PC-3 (cell line): ENCODE results near the gene NTNG1. TPM values are rescaled to one million over a fixed set of nuclear protein-coding genes. Genes with fewer than 3 reads are reported as not detected.
A peak's percentile ranks its signal among the peaks of the same experiment; 100 is the strongest.

Experiments used
- ATAC-seq: fragments of 200-7000 bp; cut with Tn5 transposase; 2 replicates; pipeline ENCODE4 v1.9.1; 2020; ENCODE audit warnings: mild to moderate bottlenecking, moderate library complexity
- BruUV-seq: library from RNA; stranded (reverse); fragments of 400-500 nt; replicated peaks from 2 replicates; lab custom pipeline; 2021; lab: Mats Ljungman, UMichigan
- CTCF ChIA-PET: fragments of 300-600 bp; sonication (Branson Sonifier 250); formaldehyde crosslinking; loops from one replicate; lab custom pipeline; 2022; ENCODE audit warnings: antibody characterized with exemption; lab: Charles Lee
- POLR2A ChIA-PET: fragments of 300-600 bp; sonication (Branson Sonifier 250); formaldehyde crosslinking; loops from one replicate; lab custom pipeline; 2022; ENCODE audit warnings: antibody characterized with exemption; ENCODE audit not compliant: unreplicated experiment; lab: Charles Lee
- DNase-seq: peaks from one replicate; pipeline ENCODE4 v3.0.0-alpha.2; 2015
- H2AFZ ChIP-seq: fragments of 300-600 bp; sonication (generic); 2 replicates; pipeline ENCODE4 v1.6.0; 2016; ENCODE audit warnings: antibody characterized with exemption, low read length
- H3F3A ChIP-seq: fragments of 300-600 bp; sonication (generic); one replicate; pipeline ENCODE4 v1.6.0; 2017; ENCODE audit warnings: antibody characterized with exemption, low read length, control low read depth, mild to moderate bottlenecking; ENCODE audit not compliant: unreplicated experiment
- H3K27ac ChIP-seq: fragments of 300-600 bp; sonication (generic); 2 replicates; pipeline ENCODE4 v1.5.1; 2016; ENCODE audit warnings: mild to moderate bottlenecking, low read length
- H3K27me3 ChIP-seq: fragments of 300-600 bp; sonication (generic); 2 replicates; pipeline ENCODE4 v1.6.1; 2016; ENCODE audit warnings: low read length, mixed read lengths
- H3K36me3 ChIP-seq: fragments of 300-600 bp; sonication (generic); 2 replicates; pipeline ENCODE4 v1.6.1; 2016; ENCODE audit warnings: low read depth, mixed run types, low read length, mixed read lengths
- H3K4me1 ChIP-seq: fragments of 300-600 bp; sonication (generic); 2 replicates; pipeline ENCODE4 v1.5.1; 2016; ENCODE audit warnings: low read length; ENCODE audit not compliant: insufficient read depth
- H3K4me2 ChIP-seq: fragments of 300-600 bp; sonication (generic); 2 replicates; pipeline ENCODE4 v1.6.0; 2016; ENCODE audit warnings: low read length
- H3K4me3 ChIP-seq: fragments of 300-600 bp; sonication (generic); 2 replicates; pipeline ENCODE4 v1.5.1; 2016; ENCODE audit warnings: mild to moderate bottlenecking, low read length, mixed read lengths
- H3K79me2 ChIP-seq: fragments of 300-600 bp; sonication (generic); 2 replicates; pipeline ENCODE4 v1.6.1; 2017; ENCODE audit warnings: low read length, mixed read lengths
- H3K9ac ChIP-seq: fragments of 300-600 bp; sonication (generic); 2 replicates; pipeline ENCODE4 v1.6.0; 2016; ENCODE audit warnings: mild to moderate bottlenecking, low read length
- H3K9me2 ChIP-seq: fragments of 300-600 bp; sonication (generic); replicated peaks from 2 replicates; pipeline ENCODE4 v1.6.1; 2016; ENCODE audit warnings: mixed run types, low read length, mixed read lengths
- H3K9me3 ChIP-seq: fragments of 300-600 bp; sonication (generic); 2 replicates; pipeline ENCODE4 v1.6.1; 2016; ENCODE audit warnings: low read length, mixed read lengths
- H4K20me1 ChIP-seq: fragments of 300-600 bp; sonication (generic); 2 replicates; pipeline ENCODE4 v1.6.1; 2016; ENCODE audit warnings: low read length, mixed read lengths
- CTCF ChIP-seq: fragments of 300-600 bp; sonication (generic); conservative IDR thresholded peaks from 2 replicates; pipeline ENCODE4 v1.5.1; 2017; ENCODE audit warnings: antibody characterized with exemption, low read depth, mild to moderate bottlenecking, low read length
- EZH2 ChIP-seq: fragments of 300-600 bp; sonication (generic); IDR thresholded peaks from one replicate; pipeline ENCODE4 v1.6.1; 2017; ENCODE audit warnings: antibody characterized with exemption, mild to moderate bottlenecking, low read length; ENCODE audit not compliant: unreplicated experiment
- EZH2phosphoT487 ChIP-seq: fragments of 300-600 bp; sonication (generic); IDR thresholded peaks from 2 replicates; pipeline ENCODE4 v1.6.1; 2018; ENCODE audit warnings: mild to moderate bottlenecking, antibody characterized with exemption, low read length, borderline replicate concordance
- intact Hi-C: fragments of 100-400 bp; cut with micrococcal nuclease; formaldehyde crosslinking; loops from 2 replicates; pipeline ENCODE4 v1.9.0; 2023
- total RNA-seq: library from RNA; depleted of rRNA; stranded (reverse); fragments of >200 nt; gene quantifications from 2 replicates; pipeline ENCODE4 v1.2.3, GENCODE V29; 2014

NTNG1 gene
- total RNA-seq, 1 experiment from 2014 or later = 6.7 TPM

- POLR2A ChIA-PET = no interaction called here
- no peak overlapping the region for H3K4me2 ChIP-seq
- DNase-seq (peak; percentile 49), ATAC-seq (no peak)
- H3F3A ChIP-seq = no peaks in the 10 kb centered on the region
- TF ChIP-seq CTCF = peak; percentile 81
- TF ChIP-seq EZH2 = no peak
- no peak for TF ChIP-seq EZH2phosphoT487
- H3K36me3 ChIP-seq = no peaks in the 10 kb centered on the region
- H4K20me1 ChIP-seq = no peaks in the 10 kb centered on the region
- H3K9me2 ChIP-seq = no peaks in the 10 kb centered on the region
- H3K9ac ChIP-seq = no peak overlapping the region
- CTCF ChIA-PET = no interaction called here
- H3K79me2 ChIP-seq = no peaks in the 10 kb centered on the region
- no peak overlapping the region for H3K27ac ChIP-seq
- intact Hi-C loops = no loop called here
- no peak overlapping the region for H2AFZ ChIP-seq
- no peaks in the 10 kb centered on the region for H3K27me3 ChIP-seq
- 0 out of 2 replicates have a peak, but pooled peaks cover under 1% of the 10 kb centered on the region for H3K9me3 ChIP-seq
- H3K4me3 ChIP-seq = no peak overlapping the region
- no peaks in the 10 kb centered on the region; the same call in 1 of the 2 replicates for H3K4me1 ChIP-seq
- no TSS peak for BruUV-seq
Observed at GRCh38 chr1:107196973-107197562, 56.2 kb downstream of the NTNG1 start.

GRCh38 chr1:107198561-107198960, 57.7 kb downstream of the NTNG1 start:
- Histone ChIP-seq H3K79me2 (no peaks in the 10 kb centered on the region), H3F3A (no peaks in the 10 kb centered on the region), H3K9me3 (0 out of 2 replicates have a peak, but pooled peaks cover 3% of the 10 kb centered on the region), H3K27ac (no peak overlapping the region), H4K20me1 (no peaks in the 10 kb centered on the region), H3K4me3 (no peak overlapping the region), H3K9ac (no peak overlapping the region), H2AFZ (no peak overlapping the region), H3K9me2 (no peaks in the 10 kb centered on the region), H3K4me2 (no peak overlapping the region), H3K27me3 (no peaks in the 10 kb centered on the region), H3K36me3 (no peaks in the 10 kb centered on the region), H3K4me1 (no peaks in the 10 kb centered on the region)
- no TSS peak for BruUV-seq
- ATAC-seq (peak; percentile 29; the same call in 1 of the 2 replicates), DNase-seq (peak; percentile 7)
- intact Hi-C loops = no loop called here
- no peak for TF ChIP-seq CTCF
- no peak for TF ChIP-seq EZH2
- TF ChIP-seq EZH2phosphoT487 = no peak
- CTCF ChIA-PET = no interaction called here
- POLR2A ChIA-PET = no interaction called here

- ChIA-PET CTCF (no interaction called here), POLR2A (no interaction called here)
- H3K4me3 ChIP-seq = no peak overlapping the region
- no peaks in the 10 kb centered on the region for H3K9me2 ChIP-seq
- H3K27ac ChIP-seq = no peak overlapping the region
- no peak overlapping the region for H3K4me2 ChIP-seq
- ATAC-seq = peak; percentile 56
- no peak overlapping the region for H2AFZ ChIP-seq
- no TSS peak for BruUV-seq
- peak; percentile 8 for DNase-seq
- H3K4me1 ChIP-seq = no peaks in the 10 kb centered on the region
- H3K9ac ChIP-seq = no peak overlapping the region
- TF ChIP-seq CTCF = no peak
- TF ChIP-seq EZH2 = no peak
- H3K36me3 ChIP-seq = no peaks in the 10 kb centered on the region
- H3K9me3 ChIP-seq = 0 out of 2 replicates have a peak, but pooled peaks cover 3% of the 10 kb centered on the region
- no peaks in the 10 kb centered on the region for H3F3A ChIP-seq
- no peaks in the 10 kb centered on the region for H3K27me3 ChIP-seq
- H3K79me2 ChIP-seq = no peaks in the 10 kb centered on the region
- intact Hi-C loops = no loop called here
- H4K20me1 ChIP-seq = no peaks in the 10 kb centered on the region
Observed at GRCh38 chr1:107200631-107201030, 59.8 kb downstream of the NTNG1 start.
